ENCODE data around the gene ELFN1.

ELFN1 gene

DNA sequence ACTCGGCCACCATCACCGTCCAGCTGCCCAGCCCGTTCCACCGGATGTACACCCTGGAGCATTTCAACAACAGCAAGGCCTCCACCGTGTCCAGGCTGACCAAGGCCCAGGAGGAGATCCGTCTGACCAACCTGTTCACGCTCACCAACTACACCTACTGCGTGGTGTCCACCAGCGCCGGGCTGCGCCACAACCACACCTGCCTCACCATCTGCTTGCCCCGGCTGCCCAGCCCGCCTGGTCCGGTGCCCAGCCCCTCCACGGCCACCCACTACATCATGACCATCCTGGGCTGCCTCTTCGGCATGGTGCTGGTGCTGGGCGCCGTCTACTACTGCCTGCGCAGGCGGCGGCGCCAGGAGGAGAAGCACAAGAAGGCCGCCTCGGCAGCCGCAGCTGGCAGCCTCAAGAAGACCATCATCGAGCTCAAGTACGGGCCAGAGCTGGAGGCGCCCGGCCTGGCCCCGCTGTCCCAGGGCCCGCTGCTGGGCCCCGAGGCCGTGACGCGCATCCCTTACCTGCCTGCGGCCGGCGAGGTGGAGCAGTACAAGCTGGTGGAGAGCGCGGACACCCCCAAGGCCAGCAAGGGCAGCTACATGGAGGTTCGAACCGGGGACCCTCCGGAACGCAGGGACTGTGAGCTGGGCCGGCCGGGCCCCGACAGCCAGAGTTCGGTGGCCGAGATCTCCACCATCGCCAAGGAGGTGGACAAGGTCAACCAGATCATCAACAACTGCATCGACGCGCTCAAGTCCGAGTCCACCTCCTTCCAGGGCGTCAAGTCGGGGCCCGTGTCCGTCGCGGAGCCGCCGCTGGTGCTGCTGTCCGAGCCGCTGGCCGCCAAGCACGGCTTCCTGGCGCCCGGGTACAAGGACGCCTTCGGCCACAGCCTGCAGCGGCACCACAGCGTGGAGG, 75.8 kb downstream of the ELFN1 start:
- DNase-seq, result no peak

DNA sequence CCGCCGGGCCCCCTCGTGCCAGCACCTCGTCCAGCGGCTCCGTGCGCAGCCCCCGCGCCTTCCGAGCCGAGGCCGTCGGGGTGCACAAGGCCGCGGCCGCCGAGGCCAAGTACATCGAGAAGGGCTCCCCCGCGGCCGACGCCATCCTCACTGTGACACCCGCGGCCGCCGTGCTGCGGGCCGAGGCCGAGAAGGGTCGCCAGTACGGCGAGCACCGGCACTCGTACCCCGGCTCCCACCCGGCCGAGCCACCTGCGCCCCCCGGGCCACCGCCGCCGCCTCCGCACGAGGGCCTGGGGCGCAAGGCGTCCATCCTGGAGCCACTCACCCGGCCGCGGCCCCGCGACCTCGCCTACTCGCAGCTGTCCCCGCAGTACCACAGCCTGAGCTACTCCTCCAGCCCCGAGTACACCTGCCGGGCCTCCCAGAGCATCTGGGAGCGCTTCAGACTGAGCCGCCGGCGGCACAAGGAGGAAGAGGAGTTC, 76.5 kb downstream of the ELFN1 start:
- DNase-seq, result no peak

DNA sequence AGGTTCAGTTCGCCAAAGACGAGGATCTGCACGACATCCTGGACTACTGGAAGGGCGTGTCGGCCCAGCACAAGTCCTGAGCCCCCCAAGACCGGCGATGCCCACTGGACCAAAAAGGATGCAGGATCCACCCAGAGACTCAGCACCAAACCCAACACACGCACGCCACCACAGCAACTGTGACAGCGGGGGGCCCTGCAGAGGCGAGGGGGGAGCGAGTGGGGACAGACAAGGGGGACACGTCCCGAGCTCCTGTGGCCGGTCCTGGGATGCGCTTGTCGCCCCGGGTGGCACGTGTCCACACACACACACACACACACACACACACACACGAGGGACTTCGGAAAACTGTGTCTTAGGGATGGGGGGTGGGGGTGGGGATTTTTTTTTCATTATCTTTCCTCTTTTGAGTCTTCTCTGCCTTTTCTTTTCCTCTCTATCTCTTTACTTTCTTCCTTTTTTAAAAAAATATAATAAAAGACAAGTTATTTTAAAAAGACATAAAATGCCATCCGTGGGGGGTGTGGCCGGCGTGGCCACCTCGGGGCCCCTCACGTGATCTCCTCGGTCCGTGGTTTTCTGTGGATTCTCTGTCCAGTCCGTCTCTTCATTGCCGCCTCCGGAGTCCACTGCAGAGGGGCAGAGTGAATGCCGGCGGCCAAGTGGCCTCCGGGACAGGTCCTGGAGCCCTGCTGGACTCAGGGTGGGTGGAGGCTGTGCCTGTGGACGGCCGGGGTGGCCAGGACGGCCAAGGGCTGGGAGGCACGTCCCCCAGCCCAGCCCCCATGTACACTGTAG, 77.1 kb downstream of the ELFN1 start:
- DNase-seq, result no peak

DNA sequence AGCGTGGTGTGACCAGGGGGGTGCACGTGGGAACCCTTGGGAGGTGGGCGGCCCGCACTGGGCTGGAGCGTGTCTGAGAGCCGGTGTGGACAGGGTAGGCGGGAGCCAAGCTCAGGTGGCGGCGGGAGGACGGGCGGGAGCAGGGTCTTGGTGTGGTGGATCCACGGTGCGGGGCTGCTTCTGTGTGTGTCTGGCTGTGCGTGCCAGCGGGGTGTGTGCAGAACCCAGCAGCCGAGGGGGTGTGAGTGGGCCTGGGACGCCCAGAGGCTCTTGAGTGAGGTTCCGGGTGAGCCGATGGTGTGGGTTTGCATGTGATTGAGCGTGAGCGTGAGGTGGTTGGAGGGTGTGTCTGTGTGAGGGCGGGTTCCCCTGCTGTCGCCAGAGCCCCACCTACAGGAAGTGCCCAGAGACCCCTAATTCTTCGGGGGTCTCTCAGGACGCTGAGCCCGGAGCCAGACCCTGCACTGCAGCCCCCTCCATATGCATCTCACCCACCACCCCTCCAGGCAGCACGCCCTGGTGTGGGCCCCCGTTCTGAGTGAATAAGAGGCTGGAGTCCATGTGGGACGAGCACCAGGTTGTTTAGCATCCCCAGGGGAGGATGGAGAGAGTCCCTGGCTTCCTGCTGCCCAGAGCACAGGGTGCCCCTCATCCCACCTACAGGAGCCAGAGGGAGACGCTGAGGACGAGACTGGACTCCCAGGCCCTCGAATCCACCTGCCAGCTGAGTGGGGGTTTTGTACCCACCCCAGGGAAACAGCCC, 78.2 kb downstream of the ELFN1 start:
- DNase-seq, result no peak

DNA sequence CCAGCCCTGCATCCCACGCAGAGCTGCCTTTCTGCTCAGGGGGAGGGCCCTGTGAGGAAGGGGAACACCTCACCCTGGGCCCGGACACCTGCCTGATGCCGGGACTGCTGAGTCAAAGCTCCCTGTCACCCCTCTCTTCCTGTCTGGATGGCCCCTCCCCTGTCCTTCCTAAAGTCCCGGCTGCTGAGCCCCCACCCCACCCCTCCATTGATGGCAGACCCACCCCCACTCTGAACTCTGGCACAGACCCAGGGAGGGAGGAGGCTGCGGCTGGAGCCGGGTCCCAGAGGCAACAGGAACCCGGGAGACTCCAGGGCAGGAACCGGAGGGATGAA, 78.7 kb downstream of the ELFN1 start:
- no peak for DNase-seq

DNA sequence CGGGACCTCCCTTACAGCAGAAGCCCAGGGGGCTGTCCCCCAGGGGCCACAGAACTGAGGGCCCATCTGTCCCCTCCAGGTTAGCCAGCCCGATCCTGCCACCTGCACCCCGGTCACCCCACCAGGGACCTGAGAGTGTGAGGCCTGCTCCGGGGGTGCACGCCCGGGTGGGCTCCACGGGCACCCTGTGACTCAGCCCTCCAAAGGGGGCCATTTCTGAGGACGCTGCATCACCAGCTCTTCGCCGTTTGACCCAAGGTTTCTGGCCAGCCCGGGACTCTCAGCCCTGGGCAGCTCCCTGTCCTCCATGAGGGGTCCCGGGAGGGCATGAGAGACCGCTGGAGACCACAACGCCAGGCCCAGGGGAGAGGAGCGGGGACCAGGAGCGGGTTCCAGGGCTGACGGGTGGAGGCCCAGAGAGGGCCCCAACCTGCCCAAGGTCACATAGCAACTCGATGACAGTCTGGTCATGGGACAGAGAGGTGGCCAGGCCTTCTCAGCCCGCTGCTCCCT, 79.3 kb downstream of the ELFN1 start:
- DNase-seq, result no peak

DNA sequence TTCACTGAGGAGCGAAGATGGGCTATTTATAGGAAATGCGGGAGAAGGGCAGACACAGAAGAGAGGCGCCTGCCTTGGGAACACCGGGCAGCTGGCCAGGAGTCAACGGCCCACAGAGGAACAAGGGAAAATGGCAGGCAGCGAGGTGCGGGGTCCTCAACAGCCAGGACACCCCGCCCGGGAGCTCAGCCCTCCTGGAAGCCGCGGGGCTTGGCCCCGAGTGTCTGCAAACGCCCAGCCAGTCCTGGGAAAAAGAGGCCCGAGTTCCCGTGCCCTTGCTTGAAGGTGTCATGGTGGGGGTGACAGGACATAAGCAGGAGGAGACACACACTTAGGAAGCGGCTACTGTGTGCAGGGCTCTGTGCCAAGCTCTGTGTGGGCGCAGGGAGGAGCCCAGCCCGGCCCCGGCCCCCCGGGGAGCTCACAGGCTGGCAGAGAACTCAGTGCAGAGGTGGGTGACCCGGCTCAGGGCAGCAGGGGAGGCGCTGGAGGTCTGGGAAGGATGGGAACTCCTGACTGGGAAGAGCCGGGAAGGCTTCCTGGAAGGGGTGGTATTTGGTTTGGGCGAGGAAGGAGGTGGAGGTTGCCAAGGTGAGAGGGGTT, 79.9 kb downstream of the ELFN1 start:
- DNase-seq, result no peak

DNA sequence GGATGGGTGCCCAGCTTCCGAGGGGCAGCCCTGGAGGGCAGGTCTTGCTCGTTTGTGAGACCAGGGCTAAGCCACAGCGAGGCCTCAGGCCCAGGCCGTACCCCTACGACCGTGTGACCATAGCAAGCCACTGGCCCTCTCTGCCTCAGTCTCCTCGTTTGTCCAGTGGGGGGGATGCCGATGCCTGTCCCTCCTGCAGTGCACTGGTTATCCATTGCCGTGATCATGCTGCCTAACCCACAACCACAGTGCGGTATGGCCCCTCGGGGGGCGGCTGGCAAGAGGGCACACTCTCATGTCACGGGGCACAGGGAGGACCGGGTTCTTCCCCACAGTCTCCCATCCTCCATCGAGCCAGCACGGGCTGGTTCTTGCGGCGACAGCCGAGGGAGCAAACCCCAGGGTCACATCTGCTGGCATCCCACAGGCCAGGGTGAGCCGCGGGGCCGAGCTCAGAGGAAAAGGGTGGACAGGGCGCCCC, 80.5 kb downstream of the ELFN1 start:
- no peak for DNase-seq

DNA sequence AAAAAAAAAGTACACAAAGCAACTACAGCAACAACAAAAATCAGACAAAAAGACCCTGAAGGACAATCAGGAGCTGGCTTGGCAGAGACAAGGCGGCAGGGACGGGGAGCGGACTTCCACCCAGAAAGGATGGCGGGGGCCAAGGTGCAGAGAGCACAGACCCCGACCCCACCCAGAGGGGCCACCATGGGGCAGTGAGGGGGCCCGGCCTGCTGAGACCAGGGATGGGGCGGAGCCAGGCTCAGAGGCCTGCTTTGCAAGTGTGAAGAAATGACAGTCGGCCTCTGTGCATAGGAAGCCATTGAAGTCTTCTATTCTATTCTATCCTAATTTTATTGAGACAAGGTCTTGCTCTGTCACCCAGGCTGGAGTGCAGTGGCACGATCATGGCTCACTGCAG, 82.0 kb downstream of the ELFN1 start:
- no peak for DNase-seq

DNA sequence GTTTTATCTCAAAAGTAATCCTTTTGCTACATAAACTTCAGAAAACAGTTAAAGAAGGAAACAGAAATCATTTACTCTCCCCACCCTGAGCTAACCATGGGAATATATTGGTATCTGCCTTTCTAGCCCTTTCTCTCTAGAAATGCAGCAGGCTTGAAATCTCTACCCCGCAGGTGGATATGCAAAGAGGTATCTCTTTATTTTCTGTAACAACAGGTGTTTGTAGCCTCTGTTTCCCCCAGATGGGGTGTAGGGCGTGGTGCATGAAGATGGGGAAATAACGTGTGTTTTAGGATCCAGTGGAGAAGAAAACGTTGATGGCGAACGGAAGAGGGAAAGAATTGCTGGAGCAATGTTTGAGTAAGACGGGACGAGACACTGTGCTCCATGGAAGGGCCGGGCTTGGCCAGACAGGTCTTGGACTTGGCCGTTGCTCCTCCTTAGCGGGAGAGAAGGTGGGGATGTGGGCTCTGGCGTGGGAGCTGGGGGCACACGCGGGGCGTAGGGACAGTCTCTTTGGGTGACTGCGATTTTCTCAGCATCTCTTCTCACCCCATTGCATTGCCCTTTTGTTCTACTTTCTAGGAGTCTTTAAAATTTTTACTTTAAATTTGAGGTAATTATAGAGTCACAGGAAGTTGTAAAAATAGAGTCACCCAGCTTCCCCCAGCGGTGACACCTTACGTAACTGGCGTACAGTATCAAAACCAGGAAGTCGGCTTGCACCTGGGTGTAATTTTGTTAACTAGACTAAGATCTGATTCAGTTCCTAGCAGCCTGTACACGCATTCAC, 82.9 kb downstream of the ELFN1 start:
- no peak for DNase-seq

DNA sequence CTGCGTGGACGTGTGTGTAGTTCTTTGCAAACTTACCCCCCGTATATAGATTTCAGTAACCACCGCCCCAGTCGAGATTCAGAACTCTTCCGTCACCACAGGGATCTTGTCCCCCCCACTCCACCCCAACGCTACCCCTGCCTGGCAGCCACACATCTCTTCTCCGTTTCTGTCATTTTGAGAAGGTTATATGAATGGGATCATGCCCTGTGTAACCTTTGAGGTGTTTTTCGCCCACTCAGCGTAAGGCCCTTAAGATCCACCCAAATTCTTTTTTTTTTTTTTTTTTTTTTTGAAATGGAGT, 83.4 kb downstream of the ELFN1 start:
- no peak for DNase-seq

DNA sequence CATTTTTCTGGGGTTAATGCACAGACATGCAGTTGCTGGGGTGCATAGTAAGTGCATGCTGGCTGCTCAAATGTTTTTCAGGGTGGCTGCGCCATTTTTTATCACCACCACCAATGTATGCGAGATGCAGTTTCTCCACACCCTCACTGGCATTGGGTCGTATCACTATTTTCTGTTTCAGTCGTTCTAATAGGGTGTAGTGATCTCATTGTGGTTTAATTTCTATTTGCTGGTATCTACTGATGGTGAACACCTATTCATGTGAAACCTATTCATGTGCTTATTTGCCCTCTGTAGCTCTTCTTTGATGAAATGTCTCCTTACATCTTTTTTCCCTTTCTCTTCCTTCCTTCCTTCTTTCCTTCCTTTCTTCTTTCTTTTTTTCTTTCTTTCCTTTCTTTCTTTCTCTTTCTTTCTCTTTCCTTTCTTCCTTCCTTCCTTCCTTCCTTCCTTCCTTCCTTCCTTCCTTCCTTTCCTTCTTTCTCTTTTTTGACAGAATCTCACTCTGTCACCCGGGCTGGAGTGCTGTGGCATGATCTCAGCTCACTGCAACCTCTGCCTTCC, 84.3 kb downstream of the ELFN1 start:
- no peak for DNase-seq

DNA sequence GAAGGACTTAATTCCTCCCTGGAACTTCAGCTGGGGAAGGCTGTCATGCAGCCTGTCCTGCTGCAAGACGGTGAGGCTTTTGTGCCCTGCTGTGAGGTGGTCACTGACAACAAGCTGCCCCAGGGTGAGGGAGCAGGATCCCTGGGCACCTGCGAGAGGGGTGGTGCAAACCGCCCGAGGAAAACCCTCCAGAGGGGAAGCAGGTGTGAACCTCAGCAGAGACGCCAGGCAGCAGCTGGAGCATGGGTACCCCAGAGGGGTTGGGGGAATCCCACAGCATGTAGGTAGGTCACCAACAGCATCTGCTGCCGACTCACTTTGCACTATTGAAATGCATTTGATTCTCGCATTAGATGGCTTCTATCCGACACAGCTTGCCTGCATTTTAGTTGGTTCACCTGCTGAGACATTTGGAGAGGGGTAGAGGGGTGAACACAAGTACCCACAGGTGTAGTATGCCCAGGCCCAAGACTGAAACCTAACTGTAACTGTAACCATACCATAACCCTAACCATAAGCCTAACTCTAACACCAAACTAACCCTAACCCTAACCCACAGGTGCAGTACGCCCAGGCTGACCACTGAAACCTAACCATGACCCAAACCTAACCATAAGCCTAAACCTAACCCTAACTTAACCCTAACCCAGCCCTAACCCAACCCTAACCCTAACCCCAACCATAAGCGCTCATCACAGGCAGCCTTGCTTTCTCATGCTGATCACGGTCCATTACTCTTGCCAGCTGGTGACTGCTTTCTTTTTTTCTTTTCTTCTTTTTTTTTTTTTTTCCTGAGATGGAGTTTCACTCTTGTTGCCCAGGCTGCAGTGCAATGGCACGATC, 85.9 kb downstream of the ELFN1 start:
- DNase-seq, result no peak

DNA sequence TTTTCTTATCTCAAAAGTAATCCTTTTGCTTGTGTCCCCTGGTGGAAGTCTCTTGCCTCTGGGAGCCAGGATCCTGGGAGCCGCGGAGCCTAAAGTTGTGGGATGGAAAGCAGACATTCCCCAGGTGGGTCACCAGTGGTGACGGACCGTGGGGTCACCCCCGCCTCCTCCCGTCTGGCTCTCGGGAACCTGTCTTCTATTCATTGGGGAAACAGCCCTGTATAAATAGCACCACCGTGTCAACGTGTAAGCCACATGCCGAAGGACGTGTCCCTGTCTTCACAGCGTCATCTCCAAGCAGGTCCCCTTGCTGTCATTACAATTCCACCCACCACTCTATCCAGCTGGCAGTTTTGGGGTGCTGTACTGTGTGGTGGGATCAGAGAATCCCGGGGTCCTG, 87.5 kb downstream of the ELFN1 start:
- DNase-seq, result no peak

DNA sequence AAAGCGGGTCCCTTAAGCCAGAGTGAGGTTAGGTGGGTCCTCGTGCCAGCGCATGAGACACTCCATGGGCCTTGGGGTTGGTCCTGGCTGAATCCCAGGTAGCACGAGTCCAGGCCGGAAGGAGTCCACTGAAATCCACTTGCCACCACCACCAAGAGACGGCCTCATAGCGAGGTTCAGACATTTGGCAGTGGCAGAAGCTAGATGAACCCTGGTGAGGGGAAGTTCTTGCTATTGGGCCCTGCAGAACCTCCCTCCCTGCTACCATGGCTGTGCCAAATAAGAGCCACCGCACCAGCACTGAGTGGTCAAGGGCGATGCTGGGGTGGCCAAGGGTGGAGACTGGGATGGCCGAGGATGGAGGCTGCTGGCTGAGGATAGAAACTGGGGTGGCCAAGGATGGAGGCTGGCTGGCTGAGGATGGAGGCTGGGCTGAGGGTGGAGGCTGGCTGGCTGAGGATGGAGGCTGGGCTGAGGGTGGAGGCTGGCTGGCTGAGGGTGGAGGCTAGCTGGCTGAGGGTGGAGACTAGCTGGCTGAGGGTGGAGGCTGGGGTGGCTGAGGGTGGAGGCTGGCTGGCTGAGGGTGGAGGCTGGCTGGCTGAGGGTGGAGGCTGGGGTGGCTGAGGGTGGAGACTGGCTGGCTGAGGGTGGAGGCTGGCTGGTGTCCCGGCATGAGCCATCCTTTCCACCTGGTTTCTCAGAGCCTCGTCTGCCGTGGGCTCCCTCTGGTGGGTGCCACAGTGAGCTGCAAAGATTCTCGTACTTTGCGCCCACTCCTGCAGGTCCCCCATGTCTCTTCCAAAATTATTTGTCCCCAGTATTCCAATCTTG, 88.2 kb downstream of the ELFN1 start:
- no peak for DNase-seq

DNA sequence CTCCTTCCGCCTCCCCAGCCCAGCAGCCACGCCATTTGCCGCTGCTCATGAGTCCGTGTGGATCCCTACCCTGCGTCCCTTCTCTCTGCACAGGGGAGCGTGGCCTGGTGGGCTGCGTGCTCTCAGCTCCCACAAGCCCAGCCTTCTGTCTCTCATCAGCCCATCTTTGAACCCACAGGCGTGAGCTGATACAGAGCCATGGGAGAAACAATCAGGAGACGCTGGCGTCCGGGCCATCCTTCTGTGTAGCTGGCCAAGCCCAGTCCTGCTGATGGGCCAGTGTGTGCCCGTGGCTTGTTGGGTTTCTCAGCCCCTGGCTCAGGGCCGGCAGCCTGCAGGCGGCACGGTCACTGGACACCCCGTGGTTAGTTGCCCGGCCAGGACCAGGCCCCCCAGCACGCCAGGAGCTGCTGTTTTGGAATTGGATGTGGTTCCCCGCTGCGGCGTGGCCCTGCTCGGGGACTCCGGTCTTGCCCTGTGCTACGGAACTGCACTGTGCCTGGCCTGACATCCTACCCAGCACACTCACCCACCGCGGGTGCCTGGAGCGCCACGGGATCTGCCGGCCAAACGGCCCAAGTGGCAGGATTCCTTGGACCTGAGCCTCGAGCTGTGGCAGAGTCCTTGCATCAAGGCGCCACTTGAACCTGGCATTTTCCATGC, 88.9 kb downstream of the ELFN1 start:
- DNase-seq, result no peak

DNA sequence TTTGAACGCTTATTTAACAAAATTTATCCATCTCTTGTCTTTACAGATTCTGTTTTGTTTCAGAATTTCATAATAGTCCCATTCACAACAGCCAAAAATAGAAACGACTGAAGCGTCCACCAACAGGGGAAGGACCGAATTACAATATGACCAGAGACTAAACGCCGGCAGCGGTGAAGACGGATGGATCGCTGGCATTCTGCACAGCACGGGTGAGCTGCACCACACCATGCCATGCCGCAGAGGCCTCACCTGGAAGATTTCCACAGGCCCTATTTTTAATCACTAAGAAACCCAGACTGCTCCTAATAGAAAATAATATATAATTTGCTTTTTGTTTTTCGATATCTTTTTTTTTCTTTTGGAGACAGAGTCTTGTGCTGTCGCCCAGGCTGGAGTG, 91.0 kb downstream of the ELFN1 start:
- DNase-seq, result no peak

DNA sequence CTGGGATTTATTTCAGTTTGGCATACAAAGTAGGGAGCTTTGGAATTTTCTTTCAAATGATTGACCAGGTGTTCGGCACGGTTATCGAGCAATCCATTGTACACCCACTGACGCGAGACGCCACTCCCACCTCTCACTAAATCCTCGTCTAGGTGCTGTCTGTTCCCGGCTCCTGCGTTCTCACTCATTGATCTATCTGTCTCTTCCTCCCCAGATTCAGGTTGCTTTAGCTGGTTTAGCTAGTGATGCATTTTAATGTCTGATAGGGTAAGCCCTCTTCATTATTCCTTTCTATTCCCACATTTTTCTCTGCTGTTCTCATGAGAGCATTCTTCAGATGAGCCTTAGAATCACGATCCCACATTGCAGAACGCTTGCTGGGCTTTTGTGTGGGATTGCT, 91.7 kb downstream of the ELFN1 start:
- DNase-seq, result no peak
